B cell (primary cell): Measurements from ENCODE around the gene MTERF1. TPM values are rescaled to one million over a fixed set of nuclear protein-coding genes. Genes with fewer than 3 reads are reported as not detected.

ENCODE experiments used
- ATAC-seq: fragments of 200-7000 bp; cut with Tn5 transposase; one replicate; pipeline ENCODE4 v1.10.0; 2021; ENCODE audit warnings: low read depth, mild to moderate bottlenecking, moderate number of reproducible peaks, moderate library complexity
- CTCF ChIA-PET: fragments of 350-600 bp; sonication (Branson Sonifier 250); formaldehyde crosslinking; loops from one replicate; lab custom pipeline; 2021; ENCODE audit warnings: antibody characterized with exemption, inconsistent platforms; lab: Charles Lee
- POLR2A ChIA-PET: fragments of 350-600 bp; sonication (Branson Sonifier 250); formaldehyde crosslinking; loops from one replicate; lab custom pipeline; 2021; ENCODE audit warnings: antibody characterized with exemption; lab: Charles Lee
- DNase-seq: peaks from one replicate; pipeline ENCODE4 v3.0.0; 2013
- H2AFZ ChIP-seq: 2 replicates; pipeline ENCODE4 v1.6.1; 2012; ENCODE audit warnings: mild to moderate bottlenecking, low read depth, low read length; ENCODE audit not compliant: insufficient read depth, poor library complexity, severe bottlenecking
- H3K27ac ChIP-seq, 2 donors: 1 replicate in 1 of 2; 2 replicates in 1 of 2; pipeline ENCODE4 v1.5.1; 2012 to 2013; ENCODE audit warnings: low read length in 2 of 2, mild to moderate bottlenecking in 2 of 2, moderate library complexity in 1 of 2
- H3K27me3 ChIP-seq, 4 experiments: fragments of 200-600 bp in 1 of 4; sonication (generic) in 1 of 4; replicated peaks in 1 of 4; 1 replicate in 2 of 4; 2 replicates in 2 of 4; pipeline versions ENCODE4 v1.6.1 to v1.7.0; 2013 to 2016; ENCODE audit warnings: low read length in 3 of 4, mild to moderate bottlenecking in 2 of 4, mixed read lengths in 1 of 4, moderate library complexity in 1 of 4; ENCODE audit not compliant: insufficient read depth in 4 of 4, control insufficient read depth in 3 of 4; ENCODE audit errors: control extremely low read depth in 1 of 4
- H3K36me3 ChIP-seq, 2 experiments: replicated peaks in 1 of 2; 1 replicate in 1 of 2; 2 replicates in 1 of 2; pipeline versions ENCODE4 v1.6.1 to v1.7.1; 2013; ENCODE audit warnings: low read length in 1 of 2; ENCODE audit not compliant: insufficient read depth in 2 of 2, control insufficient read depth in 1 of 2; ENCODE audit errors: control extremely low read depth in 1 of 2, extremely low read depth in 1 of 2
- H3K4me1 ChIP-seq, 2 donors: fragments of 200-600 bp in 1 of 2; sonication (generic) in 1 of 2; 1 replicate in 1 of 2; 2 replicates in 1 of 2; pipeline versions ENCODE4 v1.5.1 to v1.6.1; 2013 to 2017; ENCODE audit warnings: low read length in 2 of 2; ENCODE audit not compliant: control insufficient read depth in 2 of 2, insufficient read depth in 2 of 2
- H3K4me2 ChIP-seq: replicated peaks from 2 replicates; pipeline ENCODE3; 2012; ENCODE audit warnings: mild to moderate bottlenecking, low read depth, low read length; ENCODE audit not compliant: poor library complexity, severe bottlenecking
- H3K4me3 ChIP-seq, 5 experiments: fragments of 200-600 bp in 1 of 5; sonication (generic) in 1 of 5; 1 replicate in 3 of 5; 2 replicates in 2 of 5; pipeline versions ENCODE4 v1.5.1 to v1.7.0; 2011 to 2016; ENCODE audit warnings: low read length in 4 of 5, mild to moderate bottlenecking in 4 of 5, low read depth in 2 of 5, control low read depth in 1 of 5, moderate library complexity in 1 of 5; ENCODE audit not compliant: insufficient read depth in 1 of 5; ENCODE audit errors: control extremely low read depth in 1 of 5, extremely low read depth in 1 of 5
- H3K79me2 ChIP-seq: fragments of 200-600 bp; sonication (generic); one replicate; pipeline ENCODE4 v1.6.0; 2016; ENCODE audit warnings: low read length; ENCODE audit not compliant: control insufficient read depth, insufficient read depth
- H3K9ac ChIP-seq: fragments of 200-600 bp; sonication (generic); 2 replicates; pipeline ENCODE4 v1.6.1; 2017; ENCODE audit warnings: mild to moderate bottlenecking, low read length, moderate library complexity
- H3K9me3 ChIP-seq, 3 donors: one replicate each; pipeline versions ENCODE4 v1.6.1 to v1.7.1; 2013; ENCODE audit warnings: low read length in 2 of 3; ENCODE audit not compliant: control insufficient read depth in 2 of 3, insufficient read depth in 1 of 3; ENCODE audit errors: control extremely low read depth in 1 of 3
- H4K20me1 ChIP-seq: 2 replicates; pipeline ENCODE4 v1.6.0; 2012; ENCODE audit warnings: mild to moderate bottlenecking, low read length; ENCODE audit not compliant: insufficient read depth, control insufficient read depth, poor library complexity, severe bottlenecking
- H3K27ac Mint-ChIP-seq: one replicate; pipeline ENCODE4 v1.8.0; 2021; ENCODE audit warnings: mixed read lengths
- H3K27me3 Mint-ChIP-seq: one replicate; pipeline ENCODE4 v1.8.0; 2021; ENCODE audit warnings: mixed read lengths
- H3K4me1 Mint-ChIP-seq: one replicate; pipeline ENCODE4 v1.8.0; 2021; ENCODE audit warnings: mixed read lengths
- H3K4me3 Mint-ChIP-seq: one replicate; pipeline ENCODE4 v1.8.0; 2021; ENCODE audit warnings: mixed read lengths
- H3K9me3 Mint-ChIP-seq: one replicate; pipeline ENCODE4 v1.8.0; 2022; ENCODE audit warnings: mixed read lengths; ENCODE audit not compliant: insufficient read depth
- CTCF ChIP-seq: fragments of 200-600 bp; IDR thresholded peaks from one replicate; pipeline ENCODE4 v1.8.0; 2022; ENCODE audit warnings: antibody characterized with exemption, mild to moderate bottlenecking
- EZH2 ChIP-seq: IDR thresholded peaks from 2 replicates; pipeline ENCODE4 v1.6.1; 2012; ENCODE audit warnings: borderline replicate concordance, low read depth, mild to moderate bottlenecking, moderate library complexity, low read length; ENCODE audit not compliant: insufficient read depth, poor library complexity, severe bottlenecking
- WGBS: methylation state at CpG from one replicate; pipeline ENCODE4 v1.1.5; 2013; ENCODE audit warnings: missing lambda C conversion rate; ENCODE audit not compliant: insufficient coverage; 5-methylcytosine and 5-hydroxymethylcytosine counted together
- intact Hi-C: fragments of 100-400 bp; cut with micrococcal nuclease; formaldehyde crosslinking; loops from one replicate; pipeline ENCODE4 v1.10.0; 2022
- polyA plus RNA-seq: library from polyadenylated mRNA; depleted of rRNA; stranded (reverse); fragments of >200 nt; gene quantifications from 2 replicates; pipeline ENCODE4 v1.2.3, GENCODE V29; 2012
- total RNA-seq, 2 donors: library from RNA; stranded (reverse); fragments of 120-200 nt in 1 of 2; gene quantifications; 1 replicate in 1 of 2; 2 replicates in 1 of 2; pipeline versions ENCODE4 v1.2.3 to v1.2.4, GENCODE V29; 2013 to 2022

MTERF1 gene
- total and polyA plus RNA-seq, 2 donors (not counting 1 experiment from before 2014, with no cell fraction given) = 5.4 to 34.4 TPM

- Histone ChIP-seq H2AFZ (no peak overlapping the region), H3K9me3 (no peaks in the 10 kb centered on the region), H3K36me3 (no peaks in the 10 kb centered on the region), H3K9ac (no peak overlapping the region), H3K79me2 (no peaks in the 10 kb centered on the region), H3K4me2 (no peak overlapping the region), H4K20me1 (no peaks in the 10 kb centered on the region), H3K27ac (no peak overlapping the region), H3K4me1 (no peaks in the 10 kb centered on the region), H3K27me3 (no peaks in the 10 kb centered on the region), H3K4me3 (no peak overlapping the region)
- Mint-ChIP-seq H3K9me3 (no peaks in the 10 kb centered on the region), H3K27me3 (no peaks in the 10 kb centered on the region), H3K4me3 (no peak overlapping the region), H3K4me1 (no peaks in the 10 kb centered on the region), H3K27ac (no peak overlapping the region)
- ChIA-PET POLR2A (no interaction called here), CTCF (no interaction called here)
- WGBS = no CpG with 5 or more reads among the region's 2 CpGs
- intact Hi-C loops = no loop called here
- no peak for TF ChIP-seq CTCF
- no peak for TF ChIP-seq EZH2
- DNase-seq (no peak), ATAC-seq (no peak)
Measured at GRCh38 chr7:91835091-91835825, 45.2 kb downstream of the MTERF1 start.

GRCh38 chr7:91832493-91833045, 47.9 kb downstream of the MTERF1 start:
- H3K4me3 ChIP-seq = no peak overlapping the region
- Mint-ChIP-seq H3K27ac (no peak overlapping the region), H3K4me1 (no peaks in the 10 kb centered on the region), H3K4me3 (no peak overlapping the region), H3K9me3 (no peaks in the 10 kb centered on the region), H3K27me3 (no peaks in the 10 kb centered on the region)
- no peaks in the 10 kb centered on the region for H3K4me1 ChIP-seq
- intact Hi-C loops = loop anchor here (5.0 kb wide), 1 partner anchor 1225 kb away; no protein-coding TSS in a partner anchor
- POLR2A ChIA-PET = no interaction called here
- H3K36me3 ChIP-seq = no peaks in the 10 kb centered on the region
- H2AFZ ChIP-seq = no peak overlapping the region
- 88% methylated on average over 4 of the region's 7 CpGs for WGBS
- H3K79me2 ChIP-seq = no peaks in the 10 kb centered on the region
- H3K9me3 ChIP-seq = no peaks in the 10 kb centered on the region
- DNase-seq (no peak), ATAC-seq (no peak)
- no peaks in the 10 kb centered on the region for H3K27me3 ChIP-seq
- TF ChIP-seq EZH2 (no peak), CTCF (no peak)
- H4K20me1 ChIP-seq = no peaks in the 10 kb centered on the region
- no peak overlapping the region for H3K27ac ChIP-seq
- CTCF ChIA-PET = interaction anchor here (1.1 to 1.4 kb wide), 2 partner anchors 12 kb away, joined by 3 read pairs; no protein-coding TSS in a partner anchor
- H3K4me2 ChIP-seq = no peak overlapping the region
- H3K9ac ChIP-seq = no peak overlapping the region
